Thoracic aorta (tissue), 2 donors: ENCODE data around the gene TNFRSF19. TPM values are rescaled to one million over a fixed set of nuclear protein-coding genes. Genes with fewer than 3 reads are reported as not detected.

Source experiments
- ATAC-seq: fragments of 150-250 bp; one replicate; pipeline ENCODE4 v1.8.0; 2017; ENCODE audit warnings: low read depth; ENCODE audit not compliant: insufficient number of reproducible peaks, low FRiP score
- DNase-seq: peaks from one replicate; pipeline ENCODE4 v3.0.0-alpha.2; 2020; ENCODE audit warnings: low spot score
- H3K27ac ChIP-seq, 2 donors: fragments of 200-600 bp; sonication (generic); 1 replicate in 1 of 2; 2 replicates in 1 of 2; pipeline ENCODE4 v1.5.1; 2016; ENCODE audit warnings: mild to moderate bottlenecking in 2 of 2, moderate library complexity in 2 of 2
- H3K27me3 ChIP-seq: fragments of 200-600 bp; sonication (generic); replicated peaks from 2 replicates; pipeline ENCODE4 v1.6.0; 2016; ENCODE audit warnings: mild to moderate bottlenecking; ENCODE audit not compliant: insufficient read depth
- H3K36me3 ChIP-seq: fragments of 200-600 bp; sonication (generic); one replicate; pipeline ENCODE4 v1.5.1; 2016
- H3K4me1 ChIP-seq, 2 donors: fragments of 200-600 bp; sonication (generic); 1 replicate in 1 of 2; 2 replicates in 1 of 2; pipeline versions ENCODE4 v1.5.1 to v1.6.0; 2016; ENCODE audit warnings: low read depth in 2 of 2, mild to moderate bottlenecking in 1 of 2; ENCODE audit not compliant: control insufficient read depth in 1 of 2
- H3K4me3 ChIP-seq: fragments of 200-600 bp; sonication (generic); 2 replicates; pipeline ENCODE4 v1.5.1; 2016; ENCODE audit warnings: mild to moderate bottlenecking
- H3K9me3 ChIP-seq: fragments of 200-600 bp; sonication (generic); 2 replicates; pipeline ENCODE4 v1.5.1; 2016
- CTCF ChIP-seq: fragments of 200-600 bp; sonication (generic); IDR thresholded peaks from one replicate; pipeline ENCODE4 v1.5.1; 2019; ENCODE audit warnings: antibody characterized with exemption
- total RNA-seq, 2 donors: library from RNA; depleted of rRNA; stranded (reverse); fragments of >200 nt; gene quantifications; one replicate each; pipeline versions ENCODE4 v1.1.0 to v1.2.3, GENCODE V29; 2016

The TNFRSF19 gene
- total RNA-seq, 2 donors from 2014 or later: 1.4 to 7.6 TPM

GRCh38 chr13:23666582-23666981 lies 96.4 kb downstream of the TNFRSF19 start:
- Histone ChIP-seq H3K27ac (no peak overlapping the region), H3K9me3 (no peaks in the 10 kb centered on the region), H3K4me3 (no peak overlapping the region), H3K4me1 (no peaks in the 10 kb centered on the region), H3K27me3 (no peaks in the 10 kb centered on the region), H3K36me3 (no peaks in the 10 kb centered on the region)
- TF ChIP-seq CTCF: no peak
- ATAC-seq: no peak
- no peak for DNase-seq

- Histone ChIP-seq H3K36me3 (no peaks in the 10 kb centered on the region), H3K27me3 (no peaks in the 10 kb centered on the region), H3K4me3 (no peak overlapping the region), H3K4me1 (no peaks in the 10 kb centered on the region), H3K9me3 (no peaks in the 10 kb centered on the region), H3K27ac (no peak overlapping the region)
- no peak for DNase-seq
- TF ChIP-seq CTCF: no peak
- ATAC-seq: no peak
Measured at GRCh38 chr13:23667750-23668149, 97.5 kb downstream of the TNFRSF19 start.

GRCh38 chr13:23668562-23668961 lies 98.3 kb downstream of the TNFRSF19 start:
- Histone ChIP-seq H3K9me3 (no peaks in the 10 kb centered on the region), H3K27ac (no peak overlapping the region), H3K4me3 (no peak overlapping the region), H3K4me1 (no peaks in the 10 kb centered on the region), H3K27me3 (no peaks in the 10 kb centered on the region), H3K36me3 (no peaks in the 10 kb centered on the region)
- TF ChIP-seq CTCF: no peak
- no peak for DNase-seq
- ATAC-seq: no peak

- Histone ChIP-seq H3K27me3 (no peaks in the 10 kb centered on the region), H3K9me3 (no peaks in the 10 kb centered on the region), H3K4me1 (no peaks in the 10 kb centered on the region), H3K4me3 (no peak overlapping the region), H3K27ac (no peak overlapping the region), H3K36me3 (no peaks in the 10 kb centered on the region)
- ATAC-seq (no peak), DNase-seq (no peak)
- no peak for TF ChIP-seq CTCF
Measured at GRCh38 chr13:23670793-23671192, 100.6 kb downstream of the TNFRSF19 start.

GRCh38 chr13:23671377-23671776 lies 101.2 kb downstream of the TNFRSF19 start:
- no peak overlapping the region for H3K27ac ChIP-seq
- no peaks in the 10 kb centered on the region for H3K27me3 ChIP-seq
- no peaks in the 10 kb centered on the region for H3K4me1 ChIP-seq
- DNase-seq (no peak), ATAC-seq (no peak)
- TF ChIP-seq CTCF: no peak
- H3K4me3 ChIP-seq: no peak overlapping the region
- no peaks in the 10 kb centered on the region for H3K36me3 ChIP-seq
- no peaks in the 10 kb centered on the region for H3K9me3 ChIP-seq
